ENCODE data around the gene ARMCX1.
"Not testable (repeated sequence)": the region's sequence is repeated elsewhere in the genome, so short reads cannot be mapped to it uniquely, and the experiment has no call there.

- TF ChIP-seq CTCF, POLR2AphosphoS5, EP300 (IDR thresholded peaks at IDR 0.05): not testable (repeated sequence)
Measured at GRCh38 chrX:101502929-101503328, 47.4 kb upstream of the ARMCX1 start.

All from esophagus muscularis mucosa (tissue), 4 donors.